HG03139 (cell line): Measurements from ENCODE around the gene CNOT6.
"Not testable (repeated sequence)": the region's sequence is repeated elsewhere in the genome, so short reads cannot be mapped to it uniquely, and the experiment has no call there.

Experiments used
- ATAC-seq: cut with Tn5 transposase; IDR thresholded peaks from one replicate; pipeline ENCODE4 v1.9.1; 2021; ENCODE audit not compliant: unreplicated experiment

CNOT6 gene

GRCh38 chr5:180470966-180471582 is 23.1 kb upstream of the CNOT6 start:
- ATAC-seq, result no peak

DNA sequence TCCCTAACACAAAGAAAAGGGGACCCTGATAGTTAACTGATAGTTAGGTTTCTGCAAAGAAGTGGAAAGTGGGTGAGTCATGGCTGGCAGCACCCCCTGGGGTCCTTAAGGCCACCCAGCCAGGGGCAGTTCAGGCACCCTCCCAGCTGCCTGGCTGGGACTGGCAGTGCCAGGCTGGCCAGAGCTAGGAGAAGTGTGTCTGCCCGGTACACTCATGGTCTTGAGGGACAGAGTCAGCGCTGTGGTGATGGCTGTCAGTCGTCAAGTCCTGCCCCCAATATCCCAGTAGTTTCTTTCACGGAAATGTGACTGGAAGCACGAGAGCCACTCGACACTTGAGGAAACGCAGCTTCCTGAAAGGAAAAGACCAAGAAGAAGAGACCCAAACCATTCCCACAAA is 22.3 kb upstream of the CNOT6 start:
- no peak for ATAC-seq

- no peak for ATAC-seq
These were observed 21.9 kb upstream of the CNOT6 start for GRCh38 chr5:180472269-180472668.

DNA sequence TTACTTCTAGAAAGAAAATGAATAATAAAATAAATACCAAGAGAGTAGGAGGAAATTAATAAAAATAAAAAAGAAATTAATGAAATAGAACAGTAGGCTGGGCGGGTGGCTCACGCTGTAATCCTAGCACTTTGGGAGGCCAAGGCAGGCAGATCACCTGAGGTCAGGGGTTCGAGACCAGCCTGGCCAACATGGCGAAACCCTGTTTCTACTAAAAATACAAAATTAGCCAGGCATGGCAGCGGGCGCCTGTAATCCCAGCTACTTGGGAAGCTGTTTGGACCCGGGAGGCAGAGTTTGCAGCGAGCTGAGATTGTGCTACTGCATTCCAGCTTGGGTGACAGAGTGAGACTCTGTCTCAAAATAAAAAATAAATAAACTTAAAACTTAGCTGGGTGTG is 20.8 kb upstream of the CNOT6 start:
- ATAC-seq, result not testable (repeated sequence)

DNA sequence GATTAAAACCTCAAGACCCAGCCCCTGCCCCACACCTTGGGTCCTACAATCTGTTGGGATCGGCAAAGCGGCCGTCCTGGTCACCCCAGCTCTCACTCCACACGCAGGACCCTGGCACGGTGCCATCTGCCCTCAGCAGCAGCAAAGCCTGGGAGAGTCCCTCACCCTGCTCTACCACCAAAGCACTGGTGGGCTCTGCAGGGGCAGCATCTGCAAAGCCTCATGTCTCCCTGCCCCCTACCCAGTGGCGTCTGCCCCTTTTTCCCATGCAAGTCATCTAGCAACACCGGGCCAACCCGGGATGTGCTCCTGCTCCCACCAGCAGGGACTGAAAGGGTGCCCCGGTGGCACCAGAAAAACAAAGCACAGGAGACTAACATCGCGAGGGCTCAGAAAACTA is 19.6 kb upstream of the CNOT6 start:
- no peak for ATAC-seq

- not testable (repeated sequence) for ATAC-seq
These were observed 18.1 kb upstream of the CNOT6 start for GRCh38 chr5:180475969-180476524.

GRCh38 chr5:180484813-180485212 is 9.4 kb upstream of the CNOT6 start:
- no peak for ATAC-seq

- no peak for ATAC-seq
These were observed 7.5 kb upstream of the CNOT6 start for GRCh38 chr5:180486636-180487149.

DNA sequence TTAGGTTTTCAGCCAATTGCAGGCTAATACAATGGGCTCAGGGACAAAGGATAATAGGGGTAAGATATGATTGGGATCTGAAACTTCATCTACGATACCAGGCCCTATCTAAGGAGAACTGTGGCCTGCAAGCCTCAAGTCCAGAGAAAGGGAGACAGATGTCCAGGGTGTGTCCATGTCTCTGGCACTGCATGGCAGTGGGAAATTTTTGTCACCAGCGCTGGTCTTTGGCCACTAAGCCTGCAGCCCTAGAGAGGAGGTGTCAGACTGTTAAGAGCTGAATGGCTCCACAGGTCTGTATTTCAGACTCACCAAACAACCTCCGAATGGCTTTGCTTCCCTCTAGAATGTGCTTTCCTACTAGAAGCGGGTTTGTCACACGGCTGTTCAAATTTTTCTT is 6.6 kb upstream of the CNOT6 start:
- ATAC-seq, result no peak

GRCh38 chr5:180491496-180491895 is 2.7 kb upstream of the CNOT6 start:
- no peak for ATAC-seq

- ATAC-seq, result no peak
These were observed 1.8 kb upstream of the CNOT6 start for GRCh38 chr5:180492226-180492903.

GRCh38 chr5:180494510-180495181 is 467 bp downstream of the CNOT6 start:
- peak; percentile 36 for ATAC-seq

DNA sequence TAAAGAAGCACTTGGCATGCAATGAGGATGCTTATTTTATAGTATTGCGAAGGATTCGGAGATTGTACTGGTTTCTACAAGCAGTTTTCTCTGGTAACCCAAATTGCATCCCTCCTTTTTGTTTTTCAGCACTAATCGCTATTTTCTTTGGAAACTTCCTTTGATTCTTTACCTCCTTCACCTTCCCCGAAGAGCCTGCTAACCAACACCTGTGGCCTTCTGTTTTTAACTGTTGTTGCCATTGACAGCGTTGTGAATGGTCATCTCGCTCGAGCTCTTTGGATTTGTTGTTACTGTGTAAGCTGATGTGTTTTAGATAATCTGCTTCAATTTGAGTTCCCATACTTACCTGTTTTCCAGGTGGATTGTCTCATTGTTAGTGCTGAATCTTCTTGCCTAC is 1.1 kb downstream of the CNOT6 start:
- no peak for ATAC-seq

- no peak for ATAC-seq
These were observed 2.0 kb downstream of the CNOT6 start for GRCh38 chr5:180495991-180496741.

GRCh38 chr5:180496806-180497205 is 2.6 kb downstream of the CNOT6 start:
- ATAC-seq, result not testable (repeated sequence)

DNA sequence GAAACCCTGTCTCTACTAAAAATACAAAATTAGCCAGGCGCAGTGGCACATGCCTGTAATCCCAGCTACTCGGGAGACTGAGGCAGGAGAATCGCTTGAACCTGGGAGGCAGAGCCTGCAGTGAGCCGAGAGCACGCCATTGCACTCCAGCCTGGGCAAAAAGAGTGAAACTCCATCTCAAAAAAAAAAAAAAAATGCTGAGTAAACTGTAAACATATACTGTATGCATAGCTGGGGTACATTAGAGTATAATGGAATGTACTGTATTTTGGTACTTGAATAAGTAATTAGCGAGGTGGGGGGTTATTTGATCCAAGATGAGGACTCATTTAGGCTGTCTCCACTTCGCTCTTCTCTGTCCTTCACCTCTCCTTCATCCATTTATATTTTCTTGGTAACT is 3.7 kb downstream of the CNOT6 start:
- ATAC-seq, result not testable (repeated sequence)

DNA sequence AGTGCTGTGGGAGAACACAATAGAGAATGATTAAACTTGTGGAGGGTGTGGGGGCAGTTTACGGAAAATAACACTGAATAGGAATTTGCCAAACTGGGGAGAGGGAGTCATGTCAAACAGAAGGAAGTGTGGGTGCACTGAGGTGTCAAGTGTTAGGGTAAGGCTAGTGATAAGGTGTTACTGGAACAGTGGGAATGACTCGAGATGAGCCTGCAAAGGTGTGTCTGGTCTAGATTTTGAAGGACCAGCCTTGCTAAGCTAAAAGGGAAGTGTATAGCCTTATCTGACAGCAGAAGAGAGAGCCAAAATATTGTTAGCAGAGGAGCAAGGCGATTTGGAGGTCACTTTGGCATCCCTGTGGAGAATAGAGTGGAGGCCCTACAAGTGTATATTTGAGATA is 4.2 kb downstream of the CNOT6 start:
- no peak for ATAC-seq

DNA sequence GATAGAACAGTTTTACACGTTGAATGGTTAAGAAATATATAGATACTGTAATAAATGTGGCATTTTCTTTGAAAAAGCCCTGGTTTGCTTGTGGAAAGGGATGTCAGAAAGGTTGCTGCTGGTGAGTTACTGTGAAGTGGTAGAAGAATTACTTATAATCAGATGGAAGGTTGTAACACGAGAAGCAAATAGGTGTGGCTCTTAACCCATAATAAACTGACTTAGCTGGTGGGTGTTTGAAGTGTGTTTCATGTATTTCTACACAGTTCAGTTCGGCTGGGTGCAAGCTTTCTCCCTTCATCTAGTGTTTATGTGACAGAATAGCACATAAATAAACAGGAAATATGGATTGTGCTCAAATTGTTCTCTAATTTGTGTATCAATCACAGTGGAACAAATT is 5.5 kb downstream of the CNOT6 start:
- no peak for ATAC-seq

GRCh38 chr5:180500300-180500699 is 6.1 kb downstream of the CNOT6 start:
- not testable (repeated sequence) for ATAC-seq

DNA sequence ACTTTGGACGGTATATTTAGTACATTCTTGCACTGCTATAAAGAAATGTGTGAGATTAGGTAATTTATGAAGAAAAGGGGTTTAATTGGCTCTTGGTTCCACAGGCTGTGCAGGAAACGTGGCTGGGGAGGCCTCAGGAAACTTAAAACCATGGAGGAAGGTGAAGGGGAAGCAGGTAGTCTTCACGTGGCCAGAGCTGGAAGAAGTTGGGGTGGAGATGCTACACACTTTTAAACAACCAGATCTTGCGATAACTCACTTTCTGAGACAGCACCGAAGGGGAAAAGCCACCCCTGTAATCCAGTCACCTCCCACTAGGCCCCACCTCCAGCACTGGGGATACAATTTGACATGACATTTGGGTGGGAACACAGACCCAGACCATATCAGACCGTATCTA is 13.5 kb downstream of the CNOT6 start:
- ATAC-seq, result no peak

DNA sequence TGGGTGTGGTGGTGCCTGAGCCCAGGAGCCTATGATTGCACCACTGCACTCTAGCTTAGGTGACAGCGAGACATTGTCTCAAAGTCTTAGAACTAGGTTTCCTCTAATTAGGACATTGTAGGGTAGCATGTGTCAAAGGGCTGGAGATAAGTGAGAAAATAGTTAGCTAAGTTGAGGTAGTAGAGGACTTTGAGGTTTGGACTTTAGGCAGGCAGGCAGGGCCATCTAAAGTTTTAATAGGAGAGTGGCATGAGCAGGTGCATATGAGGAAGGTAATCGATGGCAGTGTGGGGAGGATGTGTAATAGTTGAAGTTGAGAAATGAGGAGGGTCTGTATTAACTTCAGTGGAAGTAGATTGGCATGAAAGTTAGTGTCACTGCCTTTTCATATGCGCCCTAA is 21.1 kb downstream of the CNOT6 start:
- no peak for ATAC-seq
